Stimulated activated CD4-positive, alpha-beta T cell treated with anti-CD3 and anti-CD28 coated beads, TNF-alpha, amount 100 ng/mL, for 48 hours (primary cell): ENCODE data around the gene TLE1.
"Not testable (repeated sequence)": the region's sequence is repeated elsewhere in the genome, so short reads cannot be mapped to it uniquely, and the experiment has no call there.

Source experiments
- DNase-seq, 3 donors: peaks; one replicate each; pipeline ENCODE4 v3.0.0-alpha.2; 2020; ENCODE audit warnings: low read depth in 3 of 3

TLE1 gene

DNA sequence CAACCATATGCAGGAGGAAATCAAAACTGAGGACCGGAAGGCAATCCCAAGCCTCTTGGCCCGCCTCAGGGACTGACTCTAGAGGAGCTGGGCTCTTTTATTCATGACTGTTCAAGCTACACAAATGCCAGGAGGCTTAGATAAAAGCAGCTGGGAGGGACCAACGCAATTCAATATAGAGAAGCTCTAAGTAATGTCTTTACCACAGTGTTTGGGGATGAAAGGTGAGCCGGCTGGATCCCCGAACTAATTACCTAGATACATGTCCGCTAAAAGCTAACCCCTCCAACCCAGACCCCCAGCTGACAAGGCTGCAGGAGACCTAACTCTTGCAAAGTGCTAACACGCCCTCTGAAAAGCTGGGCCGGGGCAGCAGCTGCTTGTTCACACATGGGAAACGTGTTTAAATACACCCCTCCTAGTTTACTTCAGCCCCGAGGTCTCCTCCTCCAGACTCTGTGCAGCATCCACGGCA is 67.5 kb downstream of the TLE1 start:
- no peak for DNase-seq

DNA sequence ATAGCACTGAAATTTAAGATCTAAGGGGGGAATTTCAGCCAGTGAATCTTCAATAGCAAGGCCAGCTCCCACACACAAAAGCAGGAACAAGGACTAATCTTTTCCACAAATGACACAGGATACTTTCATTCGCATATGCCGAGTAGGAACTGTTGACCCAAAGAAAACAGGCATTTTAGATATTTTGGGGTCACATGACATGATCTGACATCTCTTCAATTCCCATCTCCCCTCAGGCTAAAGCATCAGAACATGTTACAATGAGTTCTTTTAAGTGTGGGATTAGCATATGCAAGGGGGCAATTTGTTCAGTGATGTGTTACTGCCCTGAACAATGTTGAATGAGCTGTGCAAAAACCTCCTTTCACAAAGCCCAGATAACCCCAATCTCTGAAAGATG is 68.2 kb downstream of the TLE1 start:
- no peak for DNase-seq

DNA sequence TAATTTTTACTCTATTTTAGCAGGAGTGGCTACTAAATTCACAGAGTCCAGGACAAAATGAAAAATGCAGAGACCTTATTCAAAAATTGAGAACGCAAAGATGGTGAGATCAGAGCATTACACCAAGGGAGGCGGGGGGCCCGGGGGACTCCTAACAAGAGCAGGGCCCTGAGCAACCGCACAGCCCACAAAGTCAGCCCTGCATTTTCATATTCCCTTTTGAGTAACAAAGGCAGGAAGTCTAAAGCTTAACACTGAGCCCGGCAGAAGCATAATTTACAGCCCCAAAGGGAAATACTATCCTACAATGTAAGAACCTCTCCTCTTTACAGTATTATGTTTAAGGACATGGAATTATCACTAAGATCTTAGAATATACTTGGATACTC is 69.4 kb downstream of the TLE1 start:
- DNase-seq, result peak in 2 of 3 donors; percentile 1 to 8

DNA sequence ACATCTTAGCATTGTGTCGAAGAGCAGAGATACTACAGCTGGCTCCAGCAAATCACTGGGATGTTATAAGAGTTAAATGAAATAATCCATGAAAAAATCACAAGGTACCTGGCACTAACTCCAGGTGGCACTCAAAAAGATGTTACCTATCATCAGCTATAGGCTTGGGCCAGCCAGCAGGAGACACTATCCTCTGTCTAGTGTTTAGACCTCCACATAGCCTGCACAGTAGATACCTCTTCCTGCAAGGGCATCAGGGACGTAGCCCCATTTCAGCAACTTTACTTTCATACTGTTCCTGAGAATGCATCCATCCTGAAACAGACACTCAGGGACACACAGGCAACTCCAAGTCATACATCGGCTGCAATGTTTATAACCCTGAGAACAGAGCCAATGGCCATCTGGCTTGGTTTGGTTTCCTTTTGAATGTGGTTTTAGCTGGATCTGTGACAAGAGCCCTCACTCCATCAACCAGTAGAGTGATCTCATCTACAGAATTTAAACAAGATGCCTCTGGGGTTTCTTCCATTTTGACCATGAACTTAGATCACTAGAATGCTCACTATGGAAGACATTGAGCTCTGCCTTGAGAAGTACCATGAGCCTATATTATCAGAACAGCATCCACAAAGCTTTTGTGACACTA is 69.9 kb downstream of the TLE1 start:
- DNase-seq, result no peak

DNA sequence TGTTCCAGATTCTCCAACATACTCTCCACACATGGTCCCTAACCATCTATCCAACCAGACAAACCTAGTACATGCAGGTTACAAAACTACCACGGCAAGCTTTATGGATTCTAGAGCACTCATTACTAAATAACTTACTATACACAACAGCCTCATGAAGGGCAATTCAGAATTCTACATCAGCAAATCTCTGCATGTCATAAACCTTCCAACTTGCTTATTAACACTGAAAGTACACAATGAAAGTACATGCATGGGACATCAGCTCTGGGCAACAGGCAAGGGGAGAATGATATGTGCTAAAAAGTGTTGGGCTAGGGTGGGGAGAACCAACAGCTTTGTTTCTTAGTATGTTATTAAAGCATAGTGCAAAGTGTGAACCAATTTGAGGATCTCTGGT is 70.4 kb downstream of the TLE1 start:
- no peak for DNase-seq

DNA sequence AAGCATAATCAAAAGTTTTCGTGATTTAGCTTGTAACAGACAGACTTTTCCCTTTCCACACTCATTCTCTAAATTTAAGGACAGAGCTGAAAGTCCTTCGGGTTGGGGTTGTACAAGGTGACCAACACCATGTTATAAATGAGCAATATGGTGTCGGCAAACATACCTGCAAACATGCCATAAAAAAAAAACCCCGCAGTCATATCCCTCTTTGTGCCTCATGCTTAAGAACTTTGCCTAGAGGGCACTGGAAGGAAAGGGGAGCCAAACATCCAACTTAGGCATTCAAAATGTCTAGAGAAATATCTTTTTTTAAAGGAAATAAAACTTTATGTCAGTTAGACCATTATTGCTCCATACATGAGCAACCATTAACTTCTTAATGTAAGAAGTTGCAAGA is 73.2 kb downstream of the TLE1 start:
- no peak for DNase-seq

DNA sequence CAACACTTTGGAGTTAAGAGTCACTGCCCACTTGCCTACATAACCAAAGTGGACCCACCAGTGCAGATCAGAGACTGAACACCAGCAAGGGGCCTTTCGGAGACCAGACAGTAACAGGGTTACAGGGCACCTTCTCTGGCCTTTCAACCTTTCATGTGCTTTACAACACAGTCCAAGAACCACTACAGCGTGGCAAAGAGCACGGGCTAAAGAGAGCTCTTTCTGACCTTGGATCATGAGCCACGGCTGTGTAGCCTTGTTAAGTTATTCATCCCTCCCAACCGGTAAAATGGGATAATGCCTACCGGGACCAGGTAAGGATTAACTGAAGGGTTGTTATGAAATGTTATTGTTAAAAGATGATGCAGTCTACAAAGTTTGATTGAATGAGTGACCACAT is 75.0 kb downstream of the TLE1 start:
- no peak for DNase-seq

DNA sequence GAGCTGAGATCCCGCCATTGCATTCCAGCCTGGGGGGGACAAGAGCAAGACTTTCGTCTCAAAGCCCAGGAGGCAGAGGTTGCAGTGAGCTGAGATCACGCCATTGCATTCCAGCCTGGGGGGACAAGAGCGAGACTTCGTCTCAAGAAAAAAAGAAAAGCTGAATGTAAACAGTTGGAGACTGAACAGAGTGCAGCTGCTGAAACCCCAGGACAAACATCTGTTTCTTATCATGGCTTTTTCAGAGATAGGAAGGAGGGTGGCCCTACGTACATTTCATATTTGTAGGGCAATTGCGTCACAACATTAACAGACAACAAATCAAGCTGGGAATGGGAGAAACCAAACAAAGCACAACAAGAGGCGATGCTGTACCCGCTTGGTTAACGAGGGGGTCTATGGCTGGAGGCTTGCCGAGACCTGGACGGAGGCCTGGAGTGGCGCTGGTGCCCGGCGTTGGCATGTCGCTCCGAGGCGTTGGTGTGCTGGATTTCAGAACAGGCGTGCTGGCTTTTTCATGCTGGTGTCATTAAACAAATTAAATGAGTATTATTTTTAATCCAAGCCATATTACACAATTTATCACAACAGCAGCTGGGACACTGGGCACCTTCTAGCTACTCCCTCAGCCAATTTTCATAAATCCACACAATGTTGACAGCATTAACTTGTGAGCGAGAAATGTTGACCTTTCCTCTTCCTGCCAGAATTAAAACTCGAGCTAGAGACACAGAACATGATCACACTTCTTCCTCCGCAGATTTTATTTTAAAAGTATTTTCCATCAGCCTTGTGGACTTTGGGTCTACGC is 76.1 kb downstream of the TLE1 start:
- no peak for DNase-seq

DNA sequence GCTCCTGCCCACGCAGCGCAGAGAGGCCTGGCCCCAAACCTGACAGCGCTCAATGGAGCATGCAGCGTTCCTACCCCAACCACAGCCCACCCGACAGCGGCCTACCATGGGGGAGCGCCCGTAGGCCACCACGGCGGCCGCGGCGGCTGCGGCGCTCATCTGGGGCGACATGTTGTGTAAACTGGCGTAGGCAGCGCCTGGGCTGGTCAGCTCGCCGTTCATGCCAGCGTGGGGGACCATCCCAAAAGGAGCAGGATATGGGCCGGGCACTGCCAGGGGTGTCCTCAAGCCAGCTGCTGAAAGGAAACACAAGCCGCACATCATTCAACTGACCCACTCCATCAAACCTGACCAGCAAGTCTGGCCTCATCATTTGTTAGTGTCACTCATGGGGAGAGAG is 77.7 kb downstream of the TLE1 start:
- DNase-seq, result no peak

DNA sequence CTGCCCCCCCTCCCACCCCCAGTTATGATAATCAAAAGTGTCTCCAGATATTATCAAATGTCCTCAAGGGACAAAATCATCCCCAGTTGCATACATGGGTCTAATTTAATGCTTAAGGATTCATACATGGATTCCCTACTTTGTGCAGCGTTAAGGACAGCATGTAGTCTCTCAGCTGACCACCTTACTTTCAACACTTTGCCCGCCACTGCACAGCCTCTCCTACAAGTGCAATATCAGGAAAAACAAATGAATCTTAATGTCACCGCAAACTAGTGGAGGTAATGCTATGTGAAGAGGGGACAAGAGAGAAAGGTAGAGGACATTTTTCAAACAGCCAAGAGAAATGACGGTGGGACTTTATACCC is 78.6 kb downstream of the TLE1 start:
- DNase-seq, result no peak

DNA sequence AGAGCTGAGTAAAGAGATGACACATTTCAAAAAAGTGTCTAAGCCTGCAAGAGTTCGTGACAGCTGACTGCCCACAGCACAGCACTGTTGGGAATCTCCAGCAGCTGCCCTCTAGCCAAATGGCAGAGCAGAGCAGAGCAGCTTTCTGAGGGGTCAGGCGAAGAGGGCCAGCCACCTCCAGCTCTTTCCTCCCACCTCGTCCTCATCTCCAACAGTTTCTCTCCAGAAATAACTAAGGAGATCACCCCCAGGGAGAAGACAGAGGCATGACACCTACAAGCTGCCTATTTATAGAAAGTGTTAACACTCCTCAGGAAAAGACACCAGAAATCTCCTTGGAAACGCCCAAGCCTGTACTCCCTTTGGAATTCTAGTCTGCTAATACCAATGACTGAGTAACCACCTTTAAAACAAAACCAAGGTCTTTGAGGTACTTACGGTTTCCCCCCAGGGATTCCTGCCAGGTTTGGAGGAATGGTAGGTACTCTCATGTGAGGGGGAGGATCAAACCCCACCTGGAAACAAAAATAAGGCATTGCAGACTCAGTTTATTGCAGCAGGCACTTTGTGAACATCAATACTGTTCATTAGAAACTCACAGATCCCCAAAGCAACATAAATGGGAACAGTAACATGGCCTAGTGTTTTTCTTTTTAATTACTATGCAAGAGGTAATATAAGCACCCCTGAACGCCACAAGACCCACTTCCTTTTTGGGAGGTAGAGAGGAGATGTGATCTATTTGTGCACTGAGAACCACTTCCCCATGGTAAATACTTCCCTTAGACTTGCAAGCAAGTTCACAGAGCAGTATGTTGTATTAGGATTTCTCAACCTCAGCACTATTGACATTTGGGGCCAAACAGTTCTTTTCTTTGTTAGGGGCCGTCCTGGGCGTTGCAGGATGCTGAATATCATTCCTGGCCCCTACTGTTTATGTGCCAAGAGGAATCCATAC is 79.3 kb downstream of the TLE1 start:
- DNase-seq, result no peak

DNA sequence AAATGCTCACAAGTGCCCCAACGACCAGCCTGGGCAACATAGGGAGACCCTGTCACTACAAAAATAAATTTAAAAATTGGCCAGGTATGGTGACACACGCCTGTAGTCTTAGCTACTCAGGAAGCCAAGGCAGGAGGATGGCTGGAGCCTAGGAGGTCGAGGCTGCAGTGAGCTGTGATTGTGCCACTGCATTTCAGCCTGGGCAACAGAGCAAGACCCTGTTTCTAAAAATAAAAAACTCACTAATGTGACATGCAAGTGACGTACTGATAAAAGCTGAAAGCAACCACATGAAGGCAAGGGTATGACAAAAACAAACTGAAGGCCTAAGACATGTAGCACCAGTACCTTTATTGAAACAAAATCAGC is 81.1 kb downstream of the TLE1 start:
- DNase-seq, result no peak

DNA sequence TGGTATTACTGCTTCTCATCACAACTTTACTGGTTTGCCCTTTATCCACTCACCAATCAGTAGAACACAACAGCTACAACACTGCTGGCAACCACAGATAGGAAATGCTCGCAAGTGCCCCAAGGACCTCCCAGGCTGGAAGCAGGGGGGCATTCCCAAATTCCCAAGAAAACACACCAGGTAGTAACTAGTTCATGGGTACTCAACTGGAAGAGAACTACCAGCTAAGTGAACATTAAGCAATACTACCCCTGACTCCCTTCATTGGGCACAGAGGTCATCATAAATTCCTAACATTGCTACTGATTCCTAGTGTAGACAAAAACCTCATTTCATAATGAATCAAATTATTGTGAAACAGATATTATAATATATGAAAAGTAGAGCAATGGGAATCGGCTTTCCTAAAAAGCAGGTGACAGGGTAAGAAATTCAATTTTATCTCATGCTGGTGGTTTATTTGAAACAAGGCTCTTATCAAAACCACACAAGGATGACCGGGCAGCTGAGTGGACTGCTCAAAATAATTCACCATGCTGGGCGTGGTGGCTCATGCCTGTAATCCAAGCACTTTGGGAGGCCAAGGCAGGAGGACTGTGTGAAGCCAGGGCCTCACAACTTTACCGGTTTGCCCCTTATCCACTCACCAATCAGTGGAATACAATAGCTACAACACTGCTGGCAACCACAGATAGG is 81.6 kb downstream of the TLE1 start:
- DNase-seq, result no peak

DNA sequence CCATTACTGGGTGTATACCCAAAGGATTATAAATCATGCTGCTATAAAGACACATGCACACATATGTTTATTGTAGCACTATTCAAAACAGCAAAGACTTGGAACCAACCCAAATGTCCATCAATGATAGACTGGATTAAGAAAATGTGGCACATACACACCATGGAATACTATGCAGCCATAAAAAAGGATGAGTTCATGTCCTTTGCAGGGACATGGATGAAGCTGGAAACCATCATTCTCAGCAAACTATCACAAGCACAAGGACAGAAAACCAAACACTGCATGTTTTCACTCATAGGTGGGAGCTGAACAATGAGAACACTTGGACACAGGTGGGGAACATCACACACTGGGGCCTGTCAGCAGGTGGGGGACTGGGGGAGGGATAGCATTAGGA is 83.1 kb downstream of the TLE1 start:
- not testable (repeated sequence) for DNase-seq

DNA sequence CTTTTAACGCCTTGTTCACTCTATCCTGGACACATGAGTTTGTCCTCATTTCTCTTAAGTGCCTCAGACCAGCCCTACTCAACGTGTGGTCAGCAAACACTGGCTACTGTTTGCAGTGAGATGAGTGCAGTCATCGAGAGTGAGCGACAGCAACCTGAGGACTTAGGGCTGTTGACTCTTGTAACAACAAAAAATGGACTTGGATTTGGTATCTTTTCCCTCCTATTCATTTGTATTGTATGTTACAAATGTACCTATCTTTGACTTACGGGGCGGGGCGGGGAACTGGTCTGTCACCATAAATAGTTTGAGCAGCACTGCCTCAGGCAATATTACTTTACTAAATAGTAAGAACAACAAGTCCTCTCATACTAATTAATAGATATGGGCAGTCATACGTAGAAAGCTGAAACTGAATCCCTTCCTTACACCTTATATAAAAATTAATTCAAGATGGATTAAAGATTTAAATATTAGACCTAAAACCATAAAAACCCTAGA is 84.1 kb downstream of the TLE1 start:
- DNase-seq, result no peak

DNA sequence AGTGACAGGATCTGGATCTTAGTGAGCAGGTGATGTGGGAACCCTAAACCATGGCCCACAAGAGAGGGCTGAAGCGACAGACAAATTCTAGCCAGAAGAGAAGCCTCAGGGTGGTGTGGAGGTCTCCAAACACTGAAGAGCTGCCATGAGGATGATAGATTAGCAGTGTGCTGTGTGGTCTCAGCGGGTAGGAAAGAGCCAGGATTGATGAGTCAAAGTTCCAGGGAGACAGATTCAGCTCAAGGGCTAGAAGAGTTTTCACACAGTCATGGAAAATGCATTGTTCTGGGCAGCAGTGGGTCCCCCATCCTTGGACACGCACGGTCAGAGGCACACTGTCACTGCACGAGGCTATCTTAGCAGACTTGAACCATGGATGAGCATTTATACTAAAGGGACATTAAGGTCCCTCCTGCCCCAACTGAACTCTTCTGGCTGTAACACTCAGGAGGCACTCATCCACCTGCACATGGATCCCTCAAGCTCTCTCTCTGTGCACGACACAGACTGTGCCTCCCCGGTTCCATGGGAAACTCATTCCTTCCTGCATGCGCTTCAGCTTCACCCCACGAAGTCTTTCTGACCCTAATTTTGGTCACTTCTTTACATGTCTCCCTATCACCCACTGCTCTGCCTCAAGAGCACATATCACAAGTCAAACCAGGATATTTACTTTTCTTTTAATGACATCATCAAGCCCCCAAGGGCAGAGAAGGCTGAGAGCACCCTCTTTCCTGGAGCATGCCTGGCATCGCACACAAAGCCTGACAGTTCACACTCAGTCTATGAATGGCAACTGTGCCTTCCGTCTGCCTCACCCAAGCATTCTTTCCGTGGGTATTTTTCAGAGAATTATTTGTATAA is 84.8 kb downstream of the TLE1 start:
- no peak for DNase-seq

DNA sequence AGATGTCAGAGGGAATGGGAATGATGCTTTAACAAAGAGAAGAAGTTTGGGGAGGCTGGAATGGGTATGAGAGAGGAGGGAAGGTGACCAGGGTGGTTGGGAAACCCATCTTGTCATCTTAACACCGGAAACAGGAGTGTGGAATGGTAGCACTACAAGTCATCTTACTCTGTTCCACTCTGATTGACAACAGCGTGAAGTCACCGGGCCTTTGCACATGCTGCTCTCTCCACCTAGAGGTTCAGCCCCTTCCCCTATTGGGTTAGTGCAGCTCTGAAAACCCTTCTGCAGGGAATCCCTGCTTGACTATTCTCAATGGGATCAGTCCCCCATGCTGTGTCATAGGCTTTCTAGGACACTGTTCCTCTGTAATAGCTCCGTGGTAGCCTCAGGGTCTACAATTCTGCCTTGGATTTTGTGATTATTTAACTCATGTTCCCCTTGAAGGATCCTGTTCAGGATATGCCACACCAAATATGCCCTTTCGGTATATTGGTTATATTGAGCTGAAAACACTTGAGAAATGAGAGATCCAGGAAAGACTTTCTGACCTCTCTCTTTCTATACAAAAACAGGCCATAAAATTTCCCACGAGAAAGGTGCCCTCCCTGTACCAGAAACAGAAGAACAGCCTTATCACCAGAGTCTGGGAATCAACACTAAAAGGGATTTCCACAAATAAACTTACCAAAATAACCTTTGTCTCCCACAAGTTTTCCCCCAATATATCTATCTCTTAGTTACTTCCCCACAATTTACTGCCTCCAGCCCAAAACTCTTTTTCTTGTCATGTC is 86.3 kb downstream of the TLE1 start:
- DNase-seq, result no peak

DNA sequence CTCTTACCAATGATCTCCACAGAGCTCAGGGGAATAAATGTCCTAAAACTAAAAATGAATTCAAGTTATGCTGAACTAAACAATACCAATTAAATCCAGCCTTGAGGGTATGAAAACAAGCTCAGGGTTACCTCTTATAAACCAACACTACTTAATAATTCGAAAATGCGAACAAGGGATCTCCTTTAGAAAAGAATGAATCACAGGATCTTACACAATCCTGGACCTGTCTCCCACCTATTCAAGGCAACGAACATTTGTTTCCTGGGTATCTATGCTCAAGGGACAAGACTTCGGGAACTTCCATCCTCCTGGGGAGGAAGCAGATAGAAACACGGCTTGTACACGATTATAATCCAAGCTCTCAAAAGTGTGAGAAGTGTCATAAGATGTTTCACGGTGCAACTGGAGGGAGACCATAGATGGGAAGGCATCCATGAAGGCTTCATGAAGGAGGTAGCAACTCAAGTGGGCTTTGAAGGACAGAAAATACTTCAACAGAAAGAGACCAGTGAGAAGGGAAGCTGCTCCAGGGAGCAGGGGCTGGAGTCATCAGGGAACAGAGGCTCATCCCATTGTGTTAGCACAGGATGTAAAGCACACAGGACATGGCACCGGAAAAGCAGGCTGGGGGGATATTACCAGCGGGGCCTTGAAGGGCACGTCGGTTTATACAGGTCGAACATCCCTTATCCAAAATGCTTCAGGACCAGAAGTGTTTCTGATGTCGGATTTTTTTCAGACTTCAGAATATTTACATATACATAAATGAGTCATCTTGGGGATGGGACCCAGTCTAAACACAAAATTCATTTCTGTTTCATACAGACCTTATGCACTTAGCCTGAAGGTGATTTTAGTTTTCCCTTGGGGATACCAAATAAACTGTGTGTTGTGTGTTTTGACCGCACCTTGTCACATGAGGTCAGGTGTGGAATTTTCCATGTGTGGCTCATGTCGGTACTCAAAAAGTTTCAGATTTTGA is 87.4 kb downstream of the TLE1 start:
- no peak for DNase-seq

DNA sequence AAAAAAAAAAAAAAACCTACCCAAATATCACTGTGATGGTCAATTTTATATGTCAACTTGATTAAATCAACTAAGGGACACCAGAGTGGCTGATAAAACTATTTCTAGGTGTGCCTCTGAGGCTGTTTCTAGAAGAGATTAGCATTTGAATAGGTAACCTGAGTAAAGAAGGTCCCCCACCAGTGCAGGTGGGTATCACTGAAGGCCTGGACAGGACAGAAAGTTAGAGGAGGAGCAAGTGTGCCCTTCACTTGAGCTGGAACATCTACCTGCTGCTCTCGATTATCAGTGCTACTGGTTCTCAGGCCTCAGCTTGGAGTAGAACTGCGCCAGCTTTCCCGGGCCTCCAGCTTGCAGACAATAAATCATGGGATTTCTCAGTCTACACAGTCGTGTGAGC is 88.7 kb downstream of the TLE1 start:
- DNase-seq, result no peak
